HL-60 (cell line): ENCODE data around the gene MUC5AC.
"Not testable (repeated sequence)": the region's sequence is repeated elsewhere in the genome, so short reads cannot be mapped to it uniquely, and the experiment has no call there.

Experiments used
- CTCF ChIP-seq: IDR thresholded peaks from one replicate; pipeline ENCODE4 v1.5.1; 2011; ENCODE audit warnings: low read length, control low read depth, inconsistent platforms; ENCODE audit not compliant: insufficient read depth
- GABPA ChIP-seq: IDR thresholded peaks from 2 replicates; pipeline ENCODE4 v1.6.1; 2012; ENCODE audit warnings: low read depth

- not testable (repeated sequence) for TF ChIP-seq CTCF, GABPA
These were observed 85.0 kb downstream of the MUC5AC start for GRCh38 chr11:1242751-1243150.
